A673 (cell line): ENCODE data around the gene CST1. TPM values are rescaled to one million over a fixed set of nuclear protein-coding genes. Genes with fewer than 3 reads are reported as not detected.

Experiments
- BruUV-seq: library from RNA; stranded (reverse); fragments of 400-500 nt; replicated peaks from 2 replicates; lab custom pipeline; 2021; lab: Mats Ljungman, UMichigan
- CTCF ChIA-PET: fragments of 300-600 bp; sonication (Branson Sonifier 250); formaldehyde crosslinking; loops from one replicate; lab custom pipeline; 2022; ENCODE audit warnings: antibody characterized with exemption; lab: Charles Lee
- POLR2A ChIA-PET: fragments of 300-600 bp; sonication (Branson Sonifier 250); formaldehyde crosslinking; loops from one replicate; lab custom pipeline; 2022; ENCODE audit warnings: antibody characterized with exemption; ENCODE audit not compliant: low non-redundant PET; lab: Charles Lee
- DNase-seq: peaks from one replicate; pipeline ENCODE4 v3.0.0-alpha.2; 2015; ENCODE audit warnings: low spot score
- H3K27ac ChIP-seq: fragments of 200-600 bp; sonication (generic); 2 replicates; pipeline ENCODE4 v1.5.1; 2016; ENCODE audit warnings: mixed run types, low read depth, mild to moderate bottlenecking, mixed read lengths, antibody characterized with exemption, low read length; ENCODE audit not compliant: poor library complexity, severe bottlenecking
- H3K27me3 ChIP-seq: fragments of 200-600 bp; sonication (generic); replicated peaks from 2 replicates; pipeline ENCODE4 v1.6.1; 2017; ENCODE audit warnings: mixed run types, low read depth, mild to moderate bottlenecking, mixed read lengths, antibody characterized with exemption, low read length; ENCODE audit not compliant: insufficient read depth, poor library complexity
- H3K36me3 ChIP-seq: fragments of 200-600 bp; sonication (generic); 2 replicates; pipeline ENCODE4 v1.6.1; 2016; ENCODE audit warnings: mixed run types, mild to moderate bottlenecking, mixed read lengths, antibody characterized with exemption, low read length; ENCODE audit not compliant: insufficient read depth, poor library complexity, severe bottlenecking
- H3K4me1 ChIP-seq: fragments of 200-600 bp; sonication (generic); 2 replicates; pipeline ENCODE4 v1.6.1; 2017; ENCODE audit warnings: mixed run types, mild to moderate bottlenecking, mixed read lengths, antibody characterized with exemption, low read length; ENCODE audit not compliant: insufficient read depth, poor library complexity, severe bottlenecking
- H3K4me3 ChIP-seq: fragments of 200-600 bp; sonication (generic); 2 replicates; pipeline ENCODE4 v1.5.1; 2016; ENCODE audit warnings: low read depth, mixed run types, mild to moderate bottlenecking, mixed read lengths, low read length; ENCODE audit not compliant: poor library complexity, severe bottlenecking
- H3K9me3 ChIP-seq: fragments of 200-600 bp; sonication (generic); 2 replicates; pipeline ENCODE4 v1.6.1; 2016; ENCODE audit warnings: mixed run types, low read depth, mild to moderate bottlenecking, mixed read lengths, antibody characterized with exemption, low read length; ENCODE audit not compliant: poor library complexity, severe bottlenecking
- CTCF ChIP-seq: fragments of 300-800, 200-600 bp; sonication (generic); conservative IDR thresholded peaks from 2 replicates; pipeline ENCODE4 v1.5.1; 2017; ENCODE audit warnings: low read depth, mild to moderate bottlenecking, antibody characterized with exemption, low read length, moderate library complexity, mixed read lengths
- EZH2 ChIP-seq: fragments of 200-600 bp; sonication (generic); IDR thresholded peaks from 2 replicates; pipeline ENCODE4 v1.6.1; 2017; ENCODE audit warnings: borderline replicate concordance, low read depth, mild to moderate bottlenecking, mixed read lengths, antibody characterized with exemption, low read length; ENCODE audit not compliant: poor library complexity, severe bottlenecking
- intact Hi-C: fragments of 100-400 bp; cut with micrococcal nuclease; formaldehyde crosslinking; loops from one replicate; pipeline ENCODE4 v1.10.0; 2022; ENCODE audit not compliant: unreplicated experiment
- total RNA-seq: library from RNA; stranded (reverse); gene quantifications from 2 replicates; pipeline ENCODE4 v1.2.3, GENCODE V29; 2021

The CST1 gene
- total RNA-seq, 1 experiment from 2014 or later = not detected

- TF ChIP-seq CTCF = no peak
- TF ChIP-seq EZH2 = no peak
- Histone ChIP-seq H3K27me3 (peaks cover 11% of the 10 kb centered on the region), H3K4me1 (no peaks in the 10 kb centered on the region), H3K36me3 (no peaks in the 10 kb centered on the region), H3K4me3 (no peak overlapping the region), H3K9me3 (no peaks in the 10 kb centered on the region), H3K27ac (no peak overlapping the region)
- POLR2A ChIA-PET = no interaction called here
- DNase-seq = no peak
- BruUV-seq = no TSS peak
- intact Hi-C loops = no loop called here
- CTCF ChIA-PET = no interaction called here
Measured at GRCh38 chr20:23697947-23698346, 52.8 kb downstream of the CST1 start.

Other genes starting within 250 kb of the CST1 start
- gene CST9L, start 182.5 kb downstream of the CST1 start, total RNA-seq = not detected in 2 replicates
- gene CST9, start 145.0 kb downstream of the CST1 start, total RNA-seq = not detected in 2 replicates
- 82.7 and 91.3 TPM in 2 replicates for gene CST3, start 113.0 kb downstream of the CST1 start, total RNA-seq
- not detected in 2 replicates for gene CST4, start 61.9 kb downstream of the CST1 start, total RNA-seq
- not detected in 2 replicates for gene CST2, start 75.8 kb upstream of the CST1 start, total RNA-seq
- gene CST5, start 128.8 kb upstream of the CST1 start, total RNA-seq = not detected in 2 replicates
- not detected in 2 replicates for gene GGTLC1, start 237.8 kb upstream of the CST1 start, total RNA-seq